OCI-LY7 (cell line): Measurements from ENCODE around the gene SCFD2.

Source experiments
- EZH2phosphoT487 ChIP-seq: fragments of 200-600 bp; sonication (generic); IDR thresholded peaks from 2 replicates; pipeline ENCODE4 v1.6.1; 2018; ENCODE audit warnings: low read depth, borderline replicate concordance, mild to moderate bottlenecking, mixed run types, antibody characterized with exemption, low read length, moderate library complexity, mixed read lengths
- TF ChIP-seq, protein P1 (sequence below): fragments of 200-600 bp; sonication (generic); conservative IDR thresholded peaks from 2 replicates; pipeline ENCODE4 v1.5.1; 2014; ENCODE audit warnings: mild to moderate bottlenecking, antibody characterized with exemption, low read length, moderate library complexity, mixed read lengths

DNA sequence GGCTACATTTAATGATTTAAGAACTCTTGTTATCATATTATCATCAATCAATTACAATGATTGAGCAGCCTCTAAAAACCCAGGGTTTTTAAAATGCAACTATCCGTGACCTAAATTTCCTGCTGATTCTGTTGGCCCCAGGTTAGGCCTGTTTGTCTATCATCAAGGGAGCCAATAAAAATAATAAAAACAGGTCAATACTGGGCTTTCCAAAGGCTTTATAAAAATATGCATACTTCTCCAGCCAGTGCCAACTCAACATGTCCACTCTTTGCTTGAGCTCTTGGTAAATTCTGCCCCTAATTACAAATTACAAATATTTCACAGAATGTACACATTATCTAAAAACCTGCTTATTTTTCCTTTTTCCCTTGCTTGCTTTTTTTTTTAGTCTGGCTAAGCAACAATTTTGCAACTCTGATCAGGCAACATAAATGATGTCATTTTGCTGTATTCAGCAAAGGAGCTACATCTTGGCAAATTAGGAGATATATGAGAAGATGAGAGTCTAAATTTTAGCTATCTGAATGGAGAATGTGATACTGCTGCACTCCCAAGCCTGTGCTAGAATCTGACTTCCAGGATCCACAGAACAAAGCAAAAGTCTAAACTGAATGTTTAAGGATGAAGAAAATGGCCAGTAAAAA, 204.0 kb downstream of the SCFD2 start:
- TF ChIP-seq EZH2phosphoT487: no peak
- TF ChIP-seq, protein P1, sequence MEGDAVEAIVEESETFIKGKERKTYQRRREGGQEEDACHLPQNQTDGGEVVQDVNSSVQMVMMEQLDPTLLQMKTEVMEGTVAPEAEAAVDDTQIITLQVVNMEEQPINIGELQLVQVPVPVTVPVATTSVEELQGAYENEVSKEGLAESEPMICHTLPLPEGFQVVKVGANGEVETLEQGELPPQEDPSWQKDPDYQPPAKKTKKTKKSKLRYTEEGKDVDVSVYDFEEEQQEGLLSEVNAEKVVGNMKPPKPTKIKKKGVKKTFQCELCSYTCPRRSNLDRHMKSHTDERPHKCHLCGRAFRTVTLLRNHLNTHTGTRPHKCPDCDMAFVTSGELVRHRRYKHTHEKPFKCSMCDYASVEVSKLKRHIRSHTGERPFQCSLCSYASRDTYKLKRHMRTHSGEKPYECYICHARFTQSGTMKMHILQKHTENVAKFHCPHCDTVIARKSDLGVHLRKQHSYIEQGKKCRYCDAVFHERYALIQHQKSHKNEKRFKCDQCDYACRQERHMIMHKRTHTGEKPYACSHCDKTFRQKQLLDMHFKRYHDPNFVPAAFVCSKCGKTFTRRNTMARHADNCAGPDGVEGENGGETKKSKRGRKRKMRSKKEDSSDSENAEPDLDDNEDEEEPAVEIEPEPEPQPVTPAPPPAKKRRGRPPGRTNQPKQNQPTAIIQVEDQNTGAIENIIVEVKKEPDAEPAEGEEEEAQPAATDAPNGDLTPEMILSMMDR: no peak
